PC-3 (cell line): ENCODE measurements around the gene AP2A1.

Experiments
- EZH2 ChIP-seq: fragments of 300-600 bp; sonication (generic); IDR thresholded peaks from one replicate; pipeline ENCODE4 v1.6.1; 2017; ENCODE audit warnings: antibody characterized with exemption, mild to moderate bottlenecking, low read length; ENCODE audit not compliant: unreplicated experiment
- EZH2phosphoT487 ChIP-seq: fragments of 300-600 bp; sonication (generic); IDR thresholded peaks from 2 replicates; pipeline ENCODE4 v1.6.1; 2018; ENCODE audit warnings: mild to moderate bottlenecking, antibody characterized with exemption, low read length, borderline replicate concordance
- TF ChIP-seq, protein P1 (sequence below): fragments of 300-600 bp; sonication (generic); conservative IDR thresholded peaks from 2 replicates; pipeline ENCODE4 v1.5.1; 2017; ENCODE audit warnings: antibody characterized with exemption, low read depth, mild to moderate bottlenecking, low read length

DNA sequence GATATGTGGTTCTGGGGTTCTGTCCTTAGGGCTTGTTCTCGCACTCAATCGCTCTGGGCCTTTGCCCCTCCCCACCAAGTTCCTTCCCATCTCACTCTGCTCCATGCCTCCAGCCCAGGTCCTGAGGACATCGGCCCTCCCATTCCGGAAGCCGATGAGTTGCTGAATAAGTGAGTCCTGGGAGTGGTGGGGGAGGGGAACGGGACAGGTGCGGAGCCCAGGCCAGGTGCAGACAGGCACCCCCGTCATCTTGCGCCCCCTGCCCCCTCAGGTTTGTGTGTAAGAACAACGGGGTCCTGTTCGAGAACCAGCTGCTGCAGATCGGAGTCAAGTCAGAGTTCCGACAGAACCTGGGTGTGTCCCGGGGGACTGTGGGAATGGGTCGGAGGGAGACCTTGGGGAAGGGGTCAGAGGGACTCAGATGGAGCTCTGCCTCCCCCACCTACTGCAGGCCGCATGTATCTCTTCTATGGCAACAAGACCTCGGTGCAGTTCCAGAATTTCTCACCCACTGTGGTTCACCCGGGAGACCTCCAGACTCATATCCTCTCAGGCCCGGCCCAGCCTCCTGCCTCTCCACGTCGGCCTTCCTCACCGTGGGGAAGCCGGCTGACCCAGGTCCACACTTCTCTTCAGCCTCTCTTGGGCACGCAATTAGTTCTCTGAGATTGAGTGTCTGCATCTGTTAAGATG is 36.2 kb downstream of the AP2A1 start:
- TF ChIP-seq, protein P1, sequence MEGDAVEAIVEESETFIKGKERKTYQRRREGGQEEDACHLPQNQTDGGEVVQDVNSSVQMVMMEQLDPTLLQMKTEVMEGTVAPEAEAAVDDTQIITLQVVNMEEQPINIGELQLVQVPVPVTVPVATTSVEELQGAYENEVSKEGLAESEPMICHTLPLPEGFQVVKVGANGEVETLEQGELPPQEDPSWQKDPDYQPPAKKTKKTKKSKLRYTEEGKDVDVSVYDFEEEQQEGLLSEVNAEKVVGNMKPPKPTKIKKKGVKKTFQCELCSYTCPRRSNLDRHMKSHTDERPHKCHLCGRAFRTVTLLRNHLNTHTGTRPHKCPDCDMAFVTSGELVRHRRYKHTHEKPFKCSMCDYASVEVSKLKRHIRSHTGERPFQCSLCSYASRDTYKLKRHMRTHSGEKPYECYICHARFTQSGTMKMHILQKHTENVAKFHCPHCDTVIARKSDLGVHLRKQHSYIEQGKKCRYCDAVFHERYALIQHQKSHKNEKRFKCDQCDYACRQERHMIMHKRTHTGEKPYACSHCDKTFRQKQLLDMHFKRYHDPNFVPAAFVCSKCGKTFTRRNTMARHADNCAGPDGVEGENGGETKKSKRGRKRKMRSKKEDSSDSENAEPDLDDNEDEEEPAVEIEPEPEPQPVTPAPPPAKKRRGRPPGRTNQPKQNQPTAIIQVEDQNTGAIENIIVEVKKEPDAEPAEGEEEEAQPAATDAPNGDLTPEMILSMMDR, result no peak
- no peak for TF ChIP-seq EZH2
- no peak for TF ChIP-seq EZH2phosphoT487
